IMR-90 (cell line): Measurements from ENCODE around the gene FDX1. TPM values are rescaled to one million over a fixed set of nuclear protein-coding genes. Genes with fewer than 3 reads are reported as not detected.

Source experiments
- ATAC-seq: fragments of 200-7000 bp; cut with Tn5 transposase; 2 replicates; pipeline ENCODE4 v1.9.1; 2020; ENCODE audit warnings: low read depth, mild to moderate bottlenecking, moderate library complexity
- BruUV-seq: library from RNA; stranded (reverse); fragments of 400-500 nt; replicated peaks from 2 replicates; lab custom pipeline; 2021; lab: Mats Ljungman, UMichigan
- CTCF ChIA-PET: fragments of 300-600 bp; formaldehyde crosslinking; extraction: SDS; loops from one replicate; lab custom pipeline; 2021; ENCODE audit warnings: antibody characterized with exemption; lab: Yijun Ruan, JAX
- POLR2A ChIA-PET: fragments of 300-600 bp; sonication (Branson Sonifier 250); formaldehyde crosslinking; loops from one replicate; lab custom pipeline; 2022; ENCODE audit warnings: antibody characterized with exemption; ENCODE audit not compliant: unreplicated experiment; lab: Charles Lee
- DNase-seq: peaks from one replicate; pipeline ENCODE4 v3.0.0; 2013
- H2AFZ ChIP-seq: replicated peaks from 2 replicates; pipeline ENCODE3; 2013; ENCODE audit warnings: low read length, mild to moderate bottlenecking; ENCODE audit not compliant: poor library complexity
- H2AK5ac ChIP-seq: 2 replicates; pipeline ENCODE4 v1.6.1; 2013; ENCODE audit warnings: low read depth, low read length, inconsistent platforms
- H2AK9ac ChIP-seq: replicated peaks from 2 replicates; pipeline ENCODE3; 2013; ENCODE audit warnings: mild to moderate bottlenecking, low read depth, low read length, moderate library complexity; ENCODE audit not compliant: poor library complexity
- H2BK120ac ChIP-seq: 2 replicates; pipeline ENCODE4 v1.6.1; 2013; ENCODE audit warnings: low read depth, low read length, inconsistent platforms
- H2BK15ac ChIP-seq: 3 replicates; pipeline ENCODE4 v1.6.1; 2013; ENCODE audit warnings: low read depth, low read length, inconsistent platforms
- H2BK20ac ChIP-seq: 2 replicates; pipeline ENCODE4 v1.6.1; 2013; ENCODE audit warnings: low read depth, mild to moderate bottlenecking, inconsistent platforms, low read length, moderate library complexity
- H2BK5ac ChIP-seq: 2 replicates; pipeline ENCODE4 v1.6.1; 2013; ENCODE audit warnings: mild to moderate bottlenecking, low read depth, low read length, inconsistent platforms; ENCODE audit not compliant: poor library complexity, severe bottlenecking
- H3K14ac ChIP-seq: replicated peaks from 2 replicates; pipeline ENCODE4 v1.6.1; 2013; ENCODE audit warnings: low read depth, low read length, inconsistent platforms
- H3K18ac ChIP-seq: 2 replicates; pipeline ENCODE4 v1.6.1; 2013; ENCODE audit warnings: low read depth, low read length, control low read depth
- H3K23ac ChIP-seq: 2 replicates; pipeline ENCODE4 v1.6.1; 2013; ENCODE audit warnings: low read depth, low read length, inconsistent platforms
- H3K27ac ChIP-seq: 2 replicates; pipeline ENCODE4 v1.5.1; 2013; ENCODE audit warnings: mild to moderate bottlenecking, control low read depth, low read length; ENCODE audit not compliant: insufficient read depth
- H3K27me3 ChIP-seq: 2 replicates; pipeline ENCODE4 v1.6.1; 2013; ENCODE audit warnings: low read length; ENCODE audit not compliant: control insufficient read depth, insufficient read depth
- H3K36me3 ChIP-seq: 2 replicates; pipeline ENCODE4 v1.6.1; 2013; ENCODE audit warnings: low read length, mixed read lengths; ENCODE audit not compliant: control insufficient read depth, insufficient read depth
- H3K4ac ChIP-seq: 2 replicates; pipeline ENCODE4 v1.6.1; 2013; ENCODE audit warnings: low read depth, low read length, inconsistent platforms
- H3K4me1 ChIP-seq: 2 replicates; pipeline ENCODE4 v1.6.1; 2013; ENCODE audit warnings: low read length, mixed read lengths; ENCODE audit not compliant: control insufficient read depth, insufficient read depth
- H3K4me2 ChIP-seq: 2 replicates; pipeline ENCODE4 v1.6.1; 2013; ENCODE audit warnings: low read depth, mild to moderate bottlenecking, control low read depth, low read length, moderate library complexity
- H3K4me3 ChIP-seq: 2 replicates; pipeline ENCODE4 v1.5.1; 2013; ENCODE audit warnings: low read depth, mild to moderate bottlenecking, control low read depth, low read length, moderate library complexity; ENCODE audit not compliant: insufficient read depth
- H3K56ac ChIP-seq: 2 replicates; pipeline ENCODE4 v1.6.1; 2013; ENCODE audit warnings: low read length, inconsistent platforms; ENCODE audit not compliant: insufficient read depth; ENCODE audit errors: extremely low read depth
- H3K79me1 ChIP-seq, 2 experiments: 2 replicates each; pipeline ENCODE4 v1.6.1; 2013; ENCODE audit warnings: low read length in 2 of 2, inconsistent platforms in 1 of 2, low read depth in 1 of 2
- H3K9ac ChIP-seq: 2 replicates; pipeline ENCODE4 v1.6.1; 2013; ENCODE audit warnings: low read depth, low read length, control low read depth
- H3K9me1 ChIP-seq: 2 replicates; pipeline ENCODE4 v1.6.1; 2013; ENCODE audit warnings: low read length, inconsistent platforms; ENCODE audit not compliant: insufficient read depth
- H3K9me3 ChIP-seq: 2 replicates; pipeline ENCODE4 v1.6.1; 2013; ENCODE audit warnings: low read length; ENCODE audit not compliant: control insufficient read depth, insufficient read depth
- H4K20me1 ChIP-seq: 2 replicates; pipeline ENCODE4 v1.6.1; 2013; ENCODE audit warnings: low read length, inconsistent platforms; ENCODE audit not compliant: insufficient read depth
- H4K5ac ChIP-seq: 2 replicates; pipeline ENCODE4 v1.6.1; 2013; ENCODE audit warnings: mild to moderate bottlenecking, low read depth, low read length, control low read depth
- H4K8ac ChIP-seq, 2 experiments: 2 replicates each; pipeline ENCODE4 v1.6.1; 2013; ENCODE audit warnings: low read depth in 2 of 2, low read length in 2 of 2, control low read depth in 1 of 2, inconsistent platforms in 1 of 2
- H4K91ac ChIP-seq: 2 replicates; pipeline ENCODE4 v1.6.1; 2013; ENCODE audit warnings: low read depth, low read length, inconsistent platforms; ENCODE audit not compliant: insufficient read depth
- FOS ChIP-seq: fragments of 150-350 bp; IDR thresholded peaks from 2 replicates; pipeline ENCODE4 v1.6.1; 2016; ENCODE audit warnings: low read depth, low read length
- RCOR1 ChIP-seq: IDR thresholded peaks from 2 replicates; pipeline ENCODE4 v1.6.1; 2012; ENCODE audit warnings: mild to moderate bottlenecking, low read length, improper control_type of control experiment; ENCODE audit not compliant: insufficient replicate concordance
- WGBS, 2 experiments: methylation state at CpG; one replicate each; pipeline versions ENCODE4 v1.1.5 to v1.1.7; 2013; ENCODE audit warnings: missing lambda C conversion rate in 2 of 2; ENCODE audit not compliant: insufficient read length in 1 of 2; ENCODE audit errors: extremely low coverage in 2 of 2; 5-methylcytosine and 5-hydroxymethylcytosine counted together
- dilution Hi-C: fragments of 300-500 bp; cut with HindIII; formaldehyde crosslinking; loops from one replicate; pipeline ENCODE4 v1.14.3; 2018; ENCODE audit warnings: low sequenced_read_pairs; ENCODE audit not compliant: unreplicated experiment
- in situ Hi-C: fragments of 300-500 bp; cut with MboI; formaldehyde crosslinking; loops from 3 replicates; pipeline ENCODE4 v1.14.3; 2019; ENCODE audit warnings: low sequenced_read_pairs, inconsistent platforms, mixed read lengths
- intact Hi-C: fragments of 100-400 bp; cut with micrococcal nuclease; formaldehyde crosslinking; loops from 2 replicates; pipeline ENCODE4 v1.10.0; 2022
- polyA plus RNA-seq, 3 experiments: library from polyadenylated mRNA; depleted of rRNA; stranded (reverse); fragments of >200 nt; gene quantifications; 2 replicates each; pipeline ENCODE4 v1.2.3, GENCODE V29; 2012; ENCODE audit warnings: low replicate concordance in 1 of 3
- total RNA-seq: library from RNA; depleted of rRNA; stranded (reverse); fragments of >200 nt; gene quantifications from 2 replicates; pipeline ENCODE4 v1.2.3, GENCODE V29; 2012

Gene FDX1
- total and polyA plus RNA-seq, 2 of the 4 experiments (the other 2 are of a cell fraction) = 4.3 to 5.1 TPM

DNA sequence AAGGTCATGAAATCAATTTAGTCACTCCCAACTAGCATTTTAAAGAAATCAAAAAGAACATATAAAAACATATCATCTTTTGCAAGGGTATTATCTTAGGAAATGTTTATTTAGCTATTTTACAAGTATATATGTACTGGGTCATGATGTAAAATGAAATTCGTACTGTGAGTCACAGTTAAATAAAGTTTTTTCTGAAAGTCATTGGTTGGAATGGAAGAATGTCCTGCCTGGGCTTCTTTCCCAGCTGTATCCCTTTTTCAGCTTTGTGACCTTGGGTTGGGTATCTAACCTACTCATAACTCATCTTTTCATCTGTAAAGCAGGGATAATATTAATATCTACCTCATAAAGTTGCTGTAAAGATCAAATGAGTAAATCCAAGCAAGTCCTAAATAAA, 15.7 kb downstream of the FDX1 start:
- Histone ChIP-seq H3K4ac (no peak overlapping the region), H3K4me2 (no peak overlapping the region), H3K4me3 (no peak overlapping the region), H3K27ac (no peak overlapping the region), H2AFZ (no peak overlapping the region), H3K14ac (no peak overlapping the region), H3K18ac (no peak overlapping the region), H4K5ac (no peak overlapping the region), H3K9me3 (no peaks in the 10 kb centered on the region; the same call in 1 of the 2 replicates), H4K8ac (no peak overlapping the region), H3K4me1 (no peaks in the 10 kb centered on the region), H3K27me3 (no peaks in the 10 kb centered on the region), H2AK5ac (no peak overlapping the region), H4K91ac (no peak overlapping the region), H2AK9ac (no peak overlapping the region), H3K36me3 (peaks cover 7% of the 10 kb centered on the region), H3K79me1 (peaks cover 0 to 46% of the 10 kb centered on the region in 2 experiments; a peak in 3 of 4 replicates), H2BK5ac (no peak overlapping the region), H3K23ac (no peak overlapping the region), H3K9ac (no peak overlapping the region), H2BK120ac (no peak overlapping the region), H2BK20ac (no peak overlapping the region), H4K20me1 (peaks cover 3% of the 10 kb centered on the region; the same call in 1 of the 2 replicates), H3K9me1 (peaks cover 6% of the 10 kb centered on the region), H2BK15ac (no peak overlapping the region), H3K56ac (no peak overlapping the region)
- BruUV-seq = no TSS peak
- ChIA-PET POLR2A (no interaction called here), CTCF (interaction anchor here (0.8 kb wide), 1 partner anchor 17 kb away, joined by 3 read pairs; no protein-coding TSS in a partner anchor)
- DNase-seq = peak; percentile 64
- WGBS, 2 experiments = no CpG with 5 or more reads among the region's 1 CpG
- intact Hi-C loops (no loop called here), in situ Hi-C loops (no loop called here), dilution Hi-C loops (no loop called here)
- TF ChIP-seq RCOR1 (no peak), FOS (0 out of 2 replicates have a peak, but pooled peaks have one; percentile 24)
- ATAC-seq = peak; percentile 75
